ENCODE measurements around the gene TSHZ2. TPM values are rescaled to one million over a fixed set of nuclear protein-coding genes. Genes with fewer than 3 reads are reported as not detected.

Gene TSHZ2
- total RNA-seq, 2 experiments from 2014 or later: 34.1 to 37.8 TPM

DNA sequence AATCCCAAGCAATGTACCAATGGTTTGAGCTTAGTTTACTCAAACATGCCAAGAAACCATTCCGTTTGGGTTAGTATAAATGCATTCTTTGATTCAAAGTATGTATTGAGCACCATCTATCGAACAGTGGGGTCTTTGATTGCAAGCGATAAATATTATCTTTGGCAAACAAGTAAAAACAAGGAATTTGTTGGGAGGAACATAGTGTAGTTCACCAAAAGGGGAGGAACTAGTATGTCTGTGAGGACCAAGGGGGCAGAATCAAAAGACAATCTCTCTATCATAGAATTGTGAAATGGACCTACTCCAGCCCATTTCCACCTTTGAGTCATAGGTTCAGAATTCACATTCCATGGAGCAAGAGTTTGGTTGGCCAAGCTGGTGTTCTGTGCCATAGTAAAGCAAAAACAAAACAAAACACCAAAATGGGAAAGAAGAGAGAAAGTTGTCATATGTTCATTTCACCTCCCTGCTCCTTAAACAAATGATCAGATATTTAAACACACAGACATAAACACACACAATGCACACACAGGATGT is 266.0 kb downstream of the TSHZ2 start:
- Mint-ChIP-seq H3K36me3 (ENCODE audit: low read depth) (peaks cover 14% of the 10 kb centered on the region), H3K4me1 (ENCODE audit: low read depth) (peaks cover 5% of the 10 kb centered on the region), H3K4me3 (no peak overlapping the region), H3K9me3 (peaks cover 19% of the 10 kb centered on the region), H3K27ac (no peak overlapping the region), H3K27me3 (ENCODE audit: low read depth) (no peaks in the 10 kb centered on the region)
- CTCF ChIA-PET: interaction anchor here (0.8 kb wide), 1 partner anchor 12 kb away, joined by 3 read pairs; no protein-coding TSS in a partner anchor
- DNase-seq: no peak
- intact Hi-C loops (cut with micrococcal nuclease): no loop called here

DNA sequence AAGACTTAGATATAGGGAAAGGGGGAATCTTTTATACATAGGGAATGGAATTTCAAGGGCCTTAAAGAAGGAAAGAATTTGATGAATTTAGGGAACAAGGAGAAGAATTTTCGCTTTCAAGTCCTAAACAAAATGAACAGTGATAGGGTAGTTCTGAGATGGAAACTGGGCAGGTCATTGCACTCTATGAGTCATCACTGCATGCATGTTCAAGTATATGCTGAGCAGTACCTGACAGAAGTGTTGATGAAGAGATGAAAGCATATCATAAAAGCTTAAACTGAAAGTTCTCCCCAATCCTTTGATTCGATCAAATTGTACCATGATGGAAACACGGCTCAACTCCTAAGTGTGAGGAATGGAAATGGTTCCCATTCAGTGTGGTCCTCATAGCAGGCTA is 271.0 kb downstream of the TSHZ2 start:
- H3K27ac Mint-ChIP-seq: no peak overlapping the region
- intact Hi-C loops (cut with micrococcal nuclease): no loop called here
- no peaks in the 10 kb centered on the region for H3K9me3 Mint-ChIP-seq
- no peak for DNase-seq
- CTCF ChIA-PET: interaction anchor here (0.7 kb wide), 1 partner anchor 304 kb away, joined by 3 read pairs; no protein-coding TSS in a partner anchor
- H3K27me3 Mint-ChIP-seq (ENCODE audit: low read depth): no peaks in the 10 kb centered on the region
- peaks cover 3% of the 10 kb centered on the region for H3K36me3 Mint-ChIP-seq (ENCODE audit: low read depth)
- peaks cover 8% of the 10 kb centered on the region for H3K4me1 Mint-ChIP-seq (ENCODE audit: low read depth)
- H3K4me3 Mint-ChIP-seq: no peak overlapping the region

DNA sequence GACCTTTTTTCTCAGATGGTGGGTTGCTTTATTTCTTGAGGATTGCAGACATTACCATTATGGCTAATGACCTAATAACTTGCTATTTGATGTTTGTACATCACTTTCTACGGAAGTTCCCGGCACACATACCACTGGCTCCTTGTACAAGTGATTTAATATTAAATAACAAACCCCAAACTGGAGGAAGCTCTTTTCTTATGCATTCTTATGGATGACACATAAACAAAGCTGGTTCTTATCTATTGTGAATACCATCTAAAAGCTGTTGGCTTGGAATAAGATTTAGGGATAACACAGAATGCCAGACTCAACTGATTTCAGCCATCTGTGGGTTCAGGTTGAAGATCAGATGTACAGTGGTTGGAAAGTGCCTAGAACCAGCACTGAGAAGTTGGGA is 272.6 kb downstream of the TSHZ2 start:
- Mint-ChIP-seq H3K27ac (no peak overlapping the region), H3K4me3 (no peak overlapping the region), H3K9me3 (no peaks in the 10 kb centered on the region), H3K36me3 (ENCODE audit: low read depth) (peaks cover 3% of the 10 kb centered on the region), H3K4me1 (ENCODE audit: low read depth) (peaks cover 8% of the 10 kb centered on the region), H3K27me3 (ENCODE audit: low read depth) (no peaks in the 10 kb centered on the region)
- intact Hi-C loops (cut with micrococcal nuclease): no loop called here
- CTCF ChIA-PET: no interaction called here
- no peak for DNase-seq

DNA sequence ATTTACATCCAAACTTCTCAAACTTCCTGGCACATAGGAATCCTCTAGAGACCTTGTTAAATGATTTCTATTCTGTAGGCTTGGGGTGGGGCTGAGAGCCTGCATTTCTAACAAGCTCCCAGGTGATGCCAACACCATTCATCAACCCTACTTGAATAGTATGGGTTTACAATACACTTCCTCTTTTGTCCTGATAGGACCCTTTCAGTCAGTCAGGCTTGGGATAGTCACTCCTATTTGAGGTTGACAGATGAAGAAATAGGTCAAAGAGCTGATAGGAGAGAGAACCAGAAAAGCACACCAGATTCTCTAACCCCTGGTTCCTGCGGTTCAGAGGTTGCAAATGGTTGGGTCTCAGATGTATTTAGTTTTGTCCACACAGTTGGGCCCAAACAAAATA is 273.4 kb downstream of the TSHZ2 start:
- CTCF ChIA-PET: no interaction called here
- no peak overlapping the region for H3K4me3 Mint-ChIP-seq
- H3K9me3 Mint-ChIP-seq: no peaks in the 10 kb centered on the region
- peaks cover 3% of the 10 kb centered on the region for H3K36me3 Mint-ChIP-seq (ENCODE audit: low read depth)
- intact Hi-C loops (cut with micrococcal nuclease): no loop called here
- H3K4me1 Mint-ChIP-seq (ENCODE audit: low read depth): peaks cover 8% of the 10 kb centered on the region
- H3K27me3 Mint-ChIP-seq (ENCODE audit: low read depth): no peaks in the 10 kb centered on the region
- no peak for DNase-seq
- no peak overlapping the region for H3K27ac Mint-ChIP-seq

DNA sequence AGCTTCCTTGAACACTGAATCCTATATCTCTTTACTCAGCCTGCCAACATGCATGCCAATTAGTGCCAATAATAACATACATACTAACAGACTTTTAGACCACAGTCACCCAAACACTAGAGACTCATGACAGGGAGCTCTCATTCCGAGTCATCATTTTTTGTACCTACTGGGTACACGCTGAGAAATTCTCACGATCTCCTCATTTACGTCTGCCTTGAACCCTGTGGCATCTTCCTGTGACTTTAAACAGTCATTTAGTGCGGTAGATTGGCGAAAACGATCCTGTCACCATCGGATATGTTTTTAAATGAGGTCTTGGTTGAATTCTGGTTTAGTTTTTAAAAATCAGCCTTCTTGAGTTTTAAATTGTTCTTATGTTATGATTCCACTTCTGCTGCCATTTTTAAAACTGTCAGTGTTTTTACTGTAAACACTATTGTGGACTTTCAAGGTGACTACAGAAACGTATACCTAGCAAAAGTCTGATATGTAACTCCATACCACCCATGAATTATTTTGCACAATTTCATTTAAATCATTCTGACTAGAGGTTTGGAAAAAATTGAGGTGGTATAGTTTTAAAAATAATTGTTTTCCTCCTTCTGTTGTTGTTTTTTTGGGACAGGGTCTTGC is 275.4 kb downstream of the TSHZ2 start:
- Mint-ChIP-seq H3K4me3 (no peak overlapping the region), H3K27ac (no peak overlapping the region), H3K27me3 (ENCODE audit: low read depth) (no peaks in the 10 kb centered on the region), H3K4me1 (ENCODE audit: low read depth) (peaks cover 8% of the 10 kb centered on the region), H3K36me3 (ENCODE audit: low read depth) (peaks cover 3% of the 10 kb centered on the region), H3K9me3 (no peaks in the 10 kb centered on the region)
- intact Hi-C loops (cut with micrococcal nuclease): no loop called here
- CTCF ChIA-PET: no interaction called here
- no peak for DNase-seq

DNA sequence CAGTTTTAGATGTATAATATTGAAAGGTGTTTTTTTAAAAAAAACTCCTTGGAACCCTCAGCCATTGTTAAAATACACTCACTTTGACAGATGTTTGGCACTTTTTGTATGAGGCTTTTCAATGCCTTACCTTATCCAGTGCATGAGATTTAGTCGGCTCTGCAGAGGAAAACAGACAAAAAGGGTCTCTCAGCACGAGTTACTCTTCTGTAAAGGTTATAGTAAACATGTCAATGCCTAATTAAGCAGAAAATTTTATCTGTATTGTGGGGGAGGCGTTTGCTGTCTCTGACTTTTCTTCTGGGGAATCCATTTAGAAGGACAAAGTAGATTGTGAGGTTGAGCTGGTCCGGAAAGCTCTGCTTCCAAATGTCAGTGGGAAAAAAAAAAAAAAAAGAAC is 278.3 kb downstream of the TSHZ2 start:
- CTCF ChIA-PET: no interaction called here
- no peak overlapping the region for H3K27ac Mint-ChIP-seq
- H3K4me1 Mint-ChIP-seq (ENCODE audit: low read depth): peaks cover 6% of the 10 kb centered on the region
- no peak overlapping the region for H3K4me3 Mint-ChIP-seq
- H3K9me3 Mint-ChIP-seq: no peaks in the 10 kb centered on the region
- DNase-seq: no peak
- H3K36me3 Mint-ChIP-seq (ENCODE audit: low read depth): peaks cover 28% of the 10 kb centered on the region
- intact Hi-C loops (cut with micrococcal nuclease): no loop called here
- no peaks in the 10 kb centered on the region for H3K27me3 Mint-ChIP-seq (ENCODE audit: low read depth)

DNA sequence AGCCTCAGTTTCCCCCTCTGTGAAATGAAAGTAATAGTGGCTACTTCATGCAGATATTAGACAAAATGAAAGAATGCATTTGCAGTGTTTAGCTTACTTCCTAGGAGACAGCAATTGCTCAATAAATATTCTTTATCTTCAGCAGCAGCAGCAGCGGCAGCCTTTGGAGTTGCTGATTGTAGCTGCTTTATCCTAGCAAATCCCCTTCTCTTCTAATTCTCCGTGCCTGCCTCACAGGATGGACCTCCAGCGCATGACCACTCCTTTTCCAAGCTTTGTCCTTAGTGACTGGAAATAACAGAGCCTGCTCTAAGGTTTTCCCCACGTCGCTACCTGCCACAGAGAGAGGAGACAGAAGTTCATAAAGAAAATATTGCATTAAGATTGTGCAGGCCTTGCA is 279.8 kb downstream of the TSHZ2 start:
- DNase-seq: no peak
- Mint-ChIP-seq H3K4me3 (no peak overlapping the region), H3K9me3 (no peaks in the 10 kb centered on the region), H3K36me3 (ENCODE audit: low read depth) (peaks cover 35% of the 10 kb centered on the region), H3K4me1 (ENCODE audit: low read depth) (peaks cover 6% of the 10 kb centered on the region), H3K27ac (no peak overlapping the region), H3K27me3 (ENCODE audit: low read depth) (no peaks in the 10 kb centered on the region)
- intact Hi-C loops (cut with micrococcal nuclease): no loop called here
- CTCF ChIA-PET: no interaction called here

DNA sequence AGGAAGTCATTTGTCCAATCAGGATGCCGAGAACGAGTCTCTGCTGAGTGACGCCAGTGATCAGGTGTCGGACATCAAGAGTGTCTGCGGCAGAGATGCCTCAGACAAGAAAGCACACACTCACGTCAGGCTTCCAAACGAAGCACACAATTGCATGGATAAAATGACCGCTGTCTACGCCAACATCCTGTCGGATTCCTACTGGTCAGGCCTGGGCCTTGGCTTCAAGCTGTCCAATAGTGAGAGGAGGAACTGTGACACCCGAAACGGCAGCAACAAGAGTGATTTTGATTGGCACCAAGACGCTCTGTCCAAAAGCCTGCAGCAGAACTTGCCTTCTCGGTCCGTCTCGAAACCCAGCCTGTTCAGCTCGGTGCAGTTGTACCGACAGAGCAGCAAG is 281.5 kb downstream of the TSHZ2 start:
- H3K36me3 Mint-ChIP-seq (ENCODE audit: low read depth): peaks cover 37% of the 10 kb centered on the region
- H3K27ac Mint-ChIP-seq: no peak overlapping the region
- intact Hi-C loops (cut with micrococcal nuclease): no loop called here
- H3K4me3 Mint-ChIP-seq: no peak overlapping the region
- no peaks in the 10 kb centered on the region for H3K9me3 Mint-ChIP-seq
- CTCF ChIA-PET: interaction anchor here (0.6 kb wide), 1 partner anchor 240 kb away, joined by 4 read pairs; no protein-coding TSS in a partner anchor
- no peak for DNase-seq
- peaks cover 6% of the 10 kb centered on the region for H3K4me1 Mint-ChIP-seq (ENCODE audit: low read depth)
- no peaks in the 10 kb centered on the region for H3K27me3 Mint-ChIP-seq (ENCODE audit: low read depth)

DNA sequence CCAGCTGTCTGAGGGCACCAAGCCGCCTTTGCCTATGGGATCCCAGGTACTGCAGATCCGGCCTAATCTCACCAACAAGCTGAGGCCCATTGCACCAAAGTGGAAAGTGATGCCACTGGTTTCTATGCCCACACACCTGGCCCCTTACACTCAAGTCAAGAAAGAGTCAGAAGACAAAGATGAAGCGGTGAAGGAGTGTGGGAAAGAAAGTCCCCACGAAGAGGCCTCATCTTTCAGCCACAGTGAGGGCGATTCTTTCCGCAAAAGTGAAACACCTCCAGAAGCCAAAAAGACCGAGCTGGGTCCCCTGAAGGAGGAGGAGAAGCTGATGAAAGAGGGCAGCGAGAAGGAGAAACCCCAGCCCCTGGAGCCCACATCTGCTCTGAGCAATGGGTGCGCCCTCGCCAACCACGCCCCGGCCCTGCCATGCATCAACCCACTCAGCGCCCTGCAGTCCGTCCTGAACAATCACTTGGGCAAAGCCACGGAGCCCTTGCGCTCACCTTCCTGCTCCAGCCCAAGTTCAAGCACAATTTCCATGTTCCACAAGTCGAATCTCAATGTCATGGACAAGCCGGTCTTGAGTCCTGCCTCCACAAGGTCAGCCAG is 283.0 kb downstream of the TSHZ2 start:
- Mint-ChIP-seq H3K27me3 (ENCODE audit: low read depth) (no peaks in the 10 kb centered on the region), H3K27ac (no peak overlapping the region), H3K4me1 (ENCODE audit: low read depth) (peaks cover 6% of the 10 kb centered on the region), H3K9me3 (no peaks in the 10 kb centered on the region), H3K36me3 (ENCODE audit: low read depth) (peaks cover 39% of the 10 kb centered on the region), H3K4me3 (no peak overlapping the region)
- intact Hi-C loops (cut with micrococcal nuclease): no loop called here
- CTCF ChIA-PET: no interaction called here
- DNase-seq: no peak

DNA sequence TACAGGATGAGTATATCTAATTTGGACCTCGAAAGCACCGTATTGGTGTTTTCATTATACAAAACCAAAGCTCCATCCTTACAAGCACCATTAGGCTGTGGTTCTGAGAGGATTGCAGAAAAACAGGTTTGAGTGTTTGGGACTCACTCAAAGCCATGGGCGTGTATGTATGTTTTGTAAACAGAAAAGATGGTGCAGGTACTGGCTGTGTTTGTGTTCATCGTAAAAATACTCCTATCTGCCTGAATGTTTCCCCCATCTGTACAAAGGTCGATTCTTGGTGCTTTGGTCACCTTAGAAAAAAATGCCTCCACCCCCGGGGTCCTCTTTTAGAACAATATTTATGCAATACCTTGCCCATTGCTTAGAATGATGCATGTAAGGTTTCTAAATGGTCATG is 286.6 kb downstream of the TSHZ2 start:
- H3K36me3 Mint-ChIP-seq (ENCODE audit: low read depth): peaks cover 31% of the 10 kb centered on the region

DNA sequence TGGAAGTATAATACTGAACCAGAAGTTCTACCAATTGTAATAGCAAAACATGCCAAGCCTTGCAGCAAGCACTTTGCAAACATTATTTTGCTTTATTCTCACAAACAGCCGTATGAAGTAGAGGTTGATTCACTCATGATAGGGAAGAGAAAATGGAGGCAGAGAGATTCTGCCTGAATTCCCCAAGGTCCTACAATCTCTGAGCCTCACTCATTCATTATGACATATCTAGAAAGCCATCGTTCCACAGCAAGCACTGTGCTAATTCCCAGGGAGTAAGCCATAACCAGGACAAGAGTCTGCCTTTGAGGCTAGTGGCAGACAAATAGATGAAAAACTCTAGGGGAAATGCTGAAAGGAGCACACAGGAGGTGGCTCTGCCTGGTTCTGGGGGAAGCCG is 288.0 kb downstream of the TSHZ2 start:
- H3K36me3 Mint-ChIP-seq (ENCODE audit: low read depth): peaks cover 21% of the 10 kb centered on the region
- H3K4me1 Mint-ChIP-seq (ENCODE audit: low read depth): peaks cover 8% of the 10 kb centered on the region
- CTCF ChIA-PET: no interaction called here
- H3K27me3 Mint-ChIP-seq (ENCODE audit: low read depth): no peaks in the 10 kb centered on the region
- no peak overlapping the region for H3K4me3 Mint-ChIP-seq
- DNase-seq: no peak
- no peaks in the 10 kb centered on the region for H3K9me3 Mint-ChIP-seq
- intact Hi-C loops (cut with micrococcal nuclease): no loop called here
- H3K27ac Mint-ChIP-seq: no peak overlapping the region

More for the DNA sequence above, 286.6 kb downstream of the TSHZ2 start:
- no peaks in the 10 kb centered on the region for H3K27me3 Mint-ChIP-seq (ENCODE audit: low read depth)
- DNase-seq: no peak
- intact Hi-C loops (cut with micrococcal nuclease): no loop called here
- no peak overlapping the region for H3K4me3 Mint-ChIP-seq
- peaks cover 6% of the 10 kb centered on the region for H3K4me1 Mint-ChIP-seq (ENCODE audit: low read depth)
- no peak overlapping the region for H3K27ac Mint-ChIP-seq
- no peaks in the 10 kb centered on the region for H3K9me3 Mint-ChIP-seq
- CTCF ChIA-PET: no interaction called here

DNA sequence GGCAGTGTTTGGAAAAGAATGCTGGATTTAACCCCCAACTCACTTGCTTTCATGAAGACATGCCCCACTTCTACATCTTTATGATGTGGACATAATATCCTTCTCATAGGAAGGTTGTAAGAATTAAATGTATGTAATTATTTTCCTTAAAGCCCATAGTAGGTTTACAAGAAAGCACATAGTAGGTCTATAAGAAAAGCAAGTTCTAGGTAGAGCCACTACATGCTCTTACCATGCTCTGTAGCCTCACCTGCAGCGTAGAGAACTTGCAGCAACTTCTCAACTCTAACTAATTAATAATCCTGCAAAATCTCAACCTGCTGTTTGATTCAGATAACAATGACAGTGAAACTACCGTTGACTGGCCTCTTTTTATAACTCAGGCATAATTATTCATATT is 288.4 kb downstream of the TSHZ2 start:
- Mint-ChIP-seq H3K4me1 (ENCODE audit: low read depth) (peaks cover 6% of the 10 kb centered on the region), H3K4me3 (no peak overlapping the region), H3K9me3 (no peaks in the 10 kb centered on the region), H3K27ac (no peak overlapping the region), H3K27me3 (ENCODE audit: low read depth) (no peaks in the 10 kb centered on the region), H3K36me3 (ENCODE audit: low read depth) (peaks cover 17% of the 10 kb centered on the region)
- DNase-seq: no peak
- CTCF ChIA-PET: no interaction called here
- intact Hi-C loops (cut with micrococcal nuclease): no loop called here

DNA sequence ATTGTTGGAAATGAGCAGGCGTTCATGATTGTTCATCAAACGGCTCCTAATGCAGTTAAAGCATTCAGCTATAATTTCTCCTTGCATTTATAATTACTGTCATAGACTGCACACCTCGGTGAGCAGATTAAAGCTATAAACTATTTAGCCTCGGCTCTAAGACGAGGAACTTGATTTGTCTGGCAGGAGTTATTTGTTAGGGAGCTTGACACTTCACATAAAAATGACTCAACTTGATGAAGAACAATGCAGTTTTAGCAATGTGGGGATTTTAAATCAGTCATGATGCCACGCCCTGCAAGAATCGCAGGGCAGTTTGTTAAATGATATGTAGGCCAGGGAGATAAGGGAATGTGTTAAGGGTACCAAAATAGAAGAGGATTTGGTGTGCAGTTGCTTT is 290.2 kb downstream of the TSHZ2 start:
- CTCF ChIA-PET: interaction anchor here (0.6 kb wide), 1 partner anchor 503 kb away, joined by 3 read pairs; no protein-coding TSS in a partner anchor
- no peak for DNase-seq
- intact Hi-C loops (cut with micrococcal nuclease): no loop called here
- Mint-ChIP-seq H3K36me3 (ENCODE audit: low read depth) (peaks cover 8% of the 10 kb centered on the region), H3K27ac (no peak overlapping the region), H3K4me3 (no peak overlapping the region), H3K4me1 (ENCODE audit: low read depth) (peaks cover 6% of the 10 kb centered on the region), H3K9me3 (no peaks in the 10 kb centered on the region), H3K27me3 (ENCODE audit: low read depth) (no peaks in the 10 kb centered on the region)

Data from activated naive CD4-positive, alpha-beta T cell treated with anti-CD3 and anti-CD28 coated beads for 36 hours (primary cell).